GM18907 (cell line): ENCODE measurements around the gene HMGCLL1.

Experiments
- ATAC-seq: cut with Tn5 transposase; IDR thresholded peaks from one replicate; pipeline ENCODE4 v1.9.1; 2021; ENCODE audit warnings: mild to moderate bottlenecking, moderate library complexity; ENCODE audit not compliant: unreplicated experiment

Gene HMGCLL1

GRCh38 chr6:55578537-55579363 lies at the start of gene HMGCLL1:
TSS of gene HMGCLL1 (minus strand) at chr6:55579192. CDS start at chr6:55579055, 137 bp downstream.
- no peak for ATAC-seq

GRCh38 chr6:55621993-55622392 lies 43.0 kb upstream of the HMGCLL1 start:
- no peak for ATAC-seq

- ATAC-seq: no peak
Measured at GRCh38 chr6:55621244-55621643, 42.3 kb upstream of the HMGCLL1 start.

GRCh38 chr6:55617272-55617671 lies 38.3 kb upstream of the HMGCLL1 start:
- ATAC-seq: no peak

GRCh38 chr6:55604021-55604420 lies 25.0 kb upstream of the HMGCLL1 start:
- no peak for ATAC-seq

- no peak for ATAC-seq
Measured at GRCh38 chr6:55601120-55601519, 22.1 kb upstream of the HMGCLL1 start.

GRCh38 chr6:55594442-55594841 lies 15.4 kb upstream of the HMGCLL1 start:
- ATAC-seq: no peak

- ATAC-seq: no peak
Measured at GRCh38 chr6:55584654-55585354, 5.8 kb upstream of the HMGCLL1 start.

GRCh38 chr6:55576811-55577210 lies 2.2 kb downstream of the HMGCLL1 start:
- ATAC-seq: no peak

- no peak for ATAC-seq
Measured at GRCh38 chr6:55574556-55574955, 4.4 kb downstream of the HMGCLL1 start.

GRCh38 chr6:55569638-55570037 lies 9.4 kb downstream of the HMGCLL1 start:
- ATAC-seq: no peak

GRCh38 chr6:55568808-55569439 lies 10.1 kb downstream of the HMGCLL1 start:
- no peak for ATAC-seq

- ATAC-seq: no peak
Measured at GRCh38 chr6:55567558-55567957, 11.4 kb downstream of the HMGCLL1 start.

GRCh38 chr6:55566036-55566710 lies 12.8 kb downstream of the HMGCLL1 start:
- no peak for ATAC-seq

- ATAC-seq: no peak
Measured at GRCh38 chr6:55562318-55562717, 16.7 kb downstream of the HMGCLL1 start.

- ATAC-seq: no peak
Measured at GRCh38 chr6:55560290-55560885, 18.6 kb downstream of the HMGCLL1 start.

GRCh38 chr6:55557146-55557545 lies 21.8 kb downstream of the HMGCLL1 start:
- ATAC-seq: no peak

- ATAC-seq: no peak
Measured at GRCh38 chr6:55545791-55546190, 33.2 kb downstream of the HMGCLL1 start.

GRCh38 chr6:55543633-55544309 lies 35.2 kb downstream of the HMGCLL1 start:
- no peak for ATAC-seq

- no peak for ATAC-seq
Measured at GRCh38 chr6:55541024-55541423, 38.0 kb downstream of the HMGCLL1 start.
